Activated T-cell treated with anti-CD3 and anti-CD28 coated beads for 24 hours (primary cell): Measurements from ENCODE around the gene OBSCN.
"Not testable (repeated sequence)": the region's sequence is repeated elsewhere in the genome, so short reads cannot be mapped to it uniquely, and the experiment has no call there.

Experiments used
- DNase-seq: peaks from one replicate; pipeline ENCODE4 v3.0.0-alpha.2; 2020; ENCODE audit warnings: low read depth

Gene OBSCN

DNA sequence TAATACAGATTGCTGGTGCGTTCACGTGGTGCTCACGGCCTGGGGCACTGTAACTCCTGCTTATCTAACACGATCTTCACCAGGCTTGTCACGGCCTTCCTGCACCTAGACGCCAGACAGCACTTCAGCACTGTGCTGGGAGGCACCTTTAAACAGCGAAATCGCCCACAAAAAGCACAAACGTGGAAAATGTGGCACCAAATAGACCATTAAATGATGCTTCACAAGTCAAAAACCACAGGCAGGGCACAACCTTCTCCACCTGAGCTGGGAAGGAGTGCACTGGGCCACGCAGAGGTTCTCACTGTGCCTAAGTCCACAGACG, 22.2 kb upstream of the OBSCN start:
- DNase-seq = no peak

DNA sequence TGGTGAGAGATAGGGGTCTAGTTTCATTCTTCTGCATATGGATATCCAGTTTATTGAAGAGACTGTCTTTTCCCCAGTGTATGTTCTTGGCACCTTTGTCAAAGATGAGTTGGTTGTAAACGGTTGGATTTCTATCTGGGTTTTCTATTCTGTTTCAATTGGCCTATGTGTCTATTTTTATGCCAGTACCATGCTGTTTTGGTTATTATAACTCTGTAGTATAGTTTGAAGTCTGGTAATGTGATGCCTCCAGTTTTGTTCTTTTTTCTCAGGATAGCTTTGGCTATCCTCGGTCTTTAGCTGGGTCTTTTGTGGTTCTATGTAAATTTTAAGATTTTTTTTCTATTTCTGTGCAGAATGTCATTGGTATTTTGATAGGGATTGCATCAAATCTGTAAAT, 19.6 kb upstream of the OBSCN start:
- not testable (repeated sequence) for DNase-seq

DNA sequence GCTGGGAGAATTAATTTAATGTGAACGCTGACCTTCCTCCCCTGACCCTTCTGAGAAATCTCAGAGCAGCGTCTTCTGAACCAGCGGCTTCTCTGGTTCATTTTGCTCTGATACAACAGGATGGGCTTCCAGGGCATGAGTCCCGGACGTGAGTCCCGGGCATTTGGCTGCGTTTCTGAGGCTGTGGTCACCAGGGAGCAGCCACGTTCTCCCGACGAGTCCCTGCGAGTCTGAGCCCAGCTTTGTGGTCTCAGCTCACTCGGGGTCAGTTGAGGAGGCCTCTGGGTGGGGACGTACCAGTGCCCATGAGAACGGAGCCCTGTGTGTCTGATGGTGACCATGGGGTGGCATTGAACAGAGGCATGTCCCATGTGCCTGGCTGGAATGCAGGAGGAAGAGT, 17.7 kb upstream of the OBSCN start:
- no peak for DNase-seq

DNA sequence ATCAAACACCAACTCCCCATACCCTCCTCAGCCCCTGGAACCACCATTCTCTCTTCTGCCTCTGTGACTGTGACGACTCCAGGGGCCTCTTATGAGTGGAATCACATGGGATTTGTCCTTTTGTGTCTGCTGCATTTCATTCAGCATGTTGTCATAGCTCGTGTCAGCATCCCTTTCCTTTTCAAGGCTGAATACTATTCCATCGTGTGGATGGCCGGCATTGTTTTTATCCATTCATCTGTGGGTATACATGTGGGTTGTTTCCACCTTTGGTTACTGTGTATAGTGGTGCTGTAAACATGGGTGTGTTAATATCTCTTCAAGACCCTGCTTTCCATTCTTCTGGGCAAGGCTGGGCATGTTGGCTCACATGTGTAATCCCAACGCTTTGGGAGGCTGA, 17.1 kb upstream of the OBSCN start:
- no peak for DNase-seq

DNA sequence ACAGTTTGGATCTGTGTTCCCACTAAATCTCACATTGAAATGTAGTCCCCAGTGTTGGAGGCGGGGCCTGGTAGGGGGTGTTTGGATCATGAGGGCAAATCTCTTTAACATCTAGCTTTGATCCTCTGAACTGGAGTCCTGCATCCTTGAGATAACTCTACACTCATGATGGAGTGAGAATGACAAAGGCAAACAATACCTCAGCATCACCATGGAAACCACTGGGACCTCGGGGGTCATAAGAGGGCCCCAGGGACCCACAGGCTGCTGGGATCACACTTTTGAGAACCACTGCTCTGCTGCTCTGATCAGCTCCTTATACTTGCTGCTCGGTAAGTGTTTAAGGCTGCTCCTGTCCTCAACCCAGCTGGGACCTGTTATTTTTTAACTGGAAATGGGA, 13.4 kb upstream of the OBSCN start:
- no peak for DNase-seq

DNA sequence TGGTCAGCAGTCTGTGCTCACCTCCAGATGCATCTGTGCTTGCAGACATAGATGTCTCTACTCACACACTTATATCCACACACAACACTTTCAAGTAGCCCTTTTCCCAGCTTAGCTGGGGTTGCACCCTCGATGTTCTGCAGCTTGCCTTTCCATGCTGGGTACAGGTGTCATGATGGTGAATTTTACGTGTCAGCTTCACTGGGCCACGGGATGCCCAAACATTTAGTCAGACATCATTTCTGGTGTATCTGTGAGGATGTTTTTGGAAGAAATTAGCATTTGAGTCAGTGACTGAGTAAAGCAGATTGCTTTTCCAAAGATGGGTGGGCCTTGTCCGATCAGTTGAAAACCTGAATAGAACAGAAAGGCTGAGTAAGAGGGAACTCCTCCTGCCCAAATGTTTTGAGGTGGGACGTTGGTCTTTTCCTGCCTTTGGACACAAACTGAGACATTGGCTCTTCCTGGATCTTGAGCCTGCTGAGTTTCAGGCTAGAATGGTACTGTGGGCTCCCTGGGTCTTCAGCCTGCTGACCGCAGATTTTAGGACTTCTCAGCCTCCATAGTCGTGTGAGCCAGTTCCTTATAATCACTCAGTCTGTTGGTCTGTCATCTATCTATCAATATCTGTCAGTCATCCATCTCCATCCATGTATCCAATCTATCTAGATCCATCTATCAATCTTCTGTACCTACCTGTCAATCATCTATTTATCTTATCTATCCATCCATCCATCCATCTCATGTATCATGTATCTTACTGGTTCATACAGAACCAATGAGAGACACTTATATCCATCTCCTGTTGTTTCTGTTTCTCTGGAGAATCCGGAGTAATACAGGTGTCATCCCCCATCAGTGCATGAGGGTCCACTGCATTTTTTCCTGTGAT, 12.7 kb upstream of the OBSCN start:
- no peak for DNase-seq

DNA sequence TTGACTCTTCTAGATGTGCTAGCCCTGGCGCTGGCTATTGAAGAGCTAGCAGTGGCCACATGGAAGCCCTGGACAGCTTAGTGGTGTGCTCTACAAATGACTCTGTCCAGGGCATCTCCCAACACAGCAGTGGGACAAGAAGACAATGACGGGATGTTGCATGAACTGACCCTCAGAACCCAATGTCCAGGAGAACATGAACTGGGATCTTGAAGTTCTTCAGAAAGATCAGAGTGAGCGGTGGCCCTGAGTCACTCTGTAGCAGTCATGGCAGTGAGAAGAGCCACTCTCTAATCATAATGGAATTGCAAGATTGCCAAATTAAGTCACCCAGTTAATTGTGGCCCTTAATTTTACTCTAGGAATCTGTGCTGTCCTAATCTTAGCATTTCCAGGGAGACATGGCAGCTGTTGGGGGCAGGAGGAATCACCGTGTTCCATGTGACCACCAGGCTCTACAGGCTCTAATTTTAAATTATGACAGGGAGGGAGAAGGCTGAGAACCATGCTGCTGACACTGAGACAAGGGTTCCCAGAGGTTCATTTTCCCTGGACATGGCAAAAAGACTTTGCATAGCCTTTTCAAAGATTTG, 10.2 kb upstream of the OBSCN start:
- no peak for DNase-seq

DNA sequence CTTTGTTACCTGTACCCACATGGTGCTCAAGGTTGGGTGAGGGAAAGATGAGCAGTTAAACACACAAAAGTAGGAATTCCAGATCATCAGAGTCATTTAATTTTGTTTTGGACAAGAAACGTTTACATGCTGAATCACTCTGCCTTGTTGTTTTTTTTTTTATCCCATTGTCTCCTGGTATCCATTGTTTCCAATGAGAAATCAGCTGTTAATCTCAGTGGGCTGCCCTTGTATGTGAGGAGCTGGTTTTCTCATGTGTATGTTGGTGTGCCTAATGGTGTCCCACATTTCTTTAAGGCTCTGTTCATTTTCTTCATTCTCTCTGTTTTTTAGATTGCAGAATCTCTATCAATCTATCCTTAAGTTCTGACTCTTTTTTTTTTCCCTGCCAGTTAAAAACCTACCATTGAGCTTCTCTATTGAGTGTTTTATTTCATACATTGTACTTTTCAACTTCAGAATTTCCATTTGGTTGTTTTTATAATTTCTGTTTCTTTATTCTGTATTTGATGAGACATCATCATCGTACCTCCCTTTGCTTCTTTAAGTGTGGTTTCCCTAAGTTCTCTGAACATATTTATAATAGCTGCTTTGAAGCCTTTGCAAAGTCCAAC, 8.8 kb upstream of the OBSCN start:
- DNase-seq = no peak

DNA sequence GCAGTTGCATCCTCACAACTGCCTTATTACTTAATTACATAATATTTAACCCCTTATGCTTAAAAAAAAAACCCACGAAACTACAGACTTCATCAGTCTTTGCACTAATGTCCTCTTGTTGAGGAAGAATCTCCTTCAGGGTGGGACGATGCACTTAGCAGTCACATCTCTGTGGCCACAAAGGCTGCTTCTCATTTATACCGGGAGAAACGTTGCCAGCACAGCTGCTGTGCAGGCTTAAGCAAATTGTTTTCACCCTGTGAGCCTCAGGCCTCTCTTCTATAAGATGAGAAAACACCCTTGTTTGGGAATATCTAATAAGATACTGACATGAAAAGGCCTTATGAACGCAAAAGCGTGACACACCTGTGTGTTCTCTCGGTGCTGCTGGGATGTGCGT, 2.9 kb upstream of the OBSCN start:
- no peak for DNase-seq

DNA sequence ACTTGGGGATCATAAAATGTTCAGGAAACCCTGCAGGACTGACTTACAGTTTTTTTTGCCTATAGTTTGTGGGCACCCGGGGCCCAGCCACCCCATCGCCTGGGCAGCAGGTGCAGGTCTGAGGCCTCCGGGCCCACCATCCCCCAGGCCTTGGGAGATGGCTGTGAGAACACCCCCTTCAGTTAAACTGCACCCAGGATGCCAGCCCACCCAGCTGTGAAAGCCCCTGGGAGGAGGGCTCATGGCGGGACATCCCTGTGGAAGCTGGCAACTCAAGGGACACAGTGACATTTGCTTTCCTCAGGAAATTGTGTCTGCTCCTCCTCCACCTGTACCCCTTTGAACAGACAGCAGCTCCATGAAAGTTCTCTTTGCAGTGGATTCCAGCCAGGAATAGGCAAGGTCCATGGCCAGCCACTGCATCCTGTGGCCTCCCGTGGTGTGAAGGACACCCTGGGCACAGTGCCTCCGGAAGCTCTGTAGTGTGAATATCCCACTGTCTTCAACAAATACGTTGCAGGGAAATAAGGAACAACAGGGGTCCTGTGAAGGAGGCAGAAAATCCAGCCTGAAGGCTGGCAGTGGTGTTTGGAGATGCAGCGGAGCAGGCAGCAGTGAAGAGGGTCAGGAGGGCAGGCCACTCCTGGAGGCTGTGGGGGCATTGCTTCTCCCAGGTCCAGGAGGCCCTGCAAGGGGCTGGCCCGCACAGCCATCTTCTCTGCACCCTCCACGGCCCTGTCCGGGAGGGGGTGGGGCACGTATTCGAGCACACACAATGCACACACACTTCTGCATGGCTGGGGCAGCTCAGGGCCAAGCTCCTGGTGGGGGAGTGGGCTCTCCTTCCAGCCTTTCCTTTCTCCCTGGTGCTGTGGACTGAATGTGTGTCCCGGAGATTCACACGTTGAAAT, 2.1 kb upstream of the OBSCN start:
- DNase-seq = no peak

DNA sequence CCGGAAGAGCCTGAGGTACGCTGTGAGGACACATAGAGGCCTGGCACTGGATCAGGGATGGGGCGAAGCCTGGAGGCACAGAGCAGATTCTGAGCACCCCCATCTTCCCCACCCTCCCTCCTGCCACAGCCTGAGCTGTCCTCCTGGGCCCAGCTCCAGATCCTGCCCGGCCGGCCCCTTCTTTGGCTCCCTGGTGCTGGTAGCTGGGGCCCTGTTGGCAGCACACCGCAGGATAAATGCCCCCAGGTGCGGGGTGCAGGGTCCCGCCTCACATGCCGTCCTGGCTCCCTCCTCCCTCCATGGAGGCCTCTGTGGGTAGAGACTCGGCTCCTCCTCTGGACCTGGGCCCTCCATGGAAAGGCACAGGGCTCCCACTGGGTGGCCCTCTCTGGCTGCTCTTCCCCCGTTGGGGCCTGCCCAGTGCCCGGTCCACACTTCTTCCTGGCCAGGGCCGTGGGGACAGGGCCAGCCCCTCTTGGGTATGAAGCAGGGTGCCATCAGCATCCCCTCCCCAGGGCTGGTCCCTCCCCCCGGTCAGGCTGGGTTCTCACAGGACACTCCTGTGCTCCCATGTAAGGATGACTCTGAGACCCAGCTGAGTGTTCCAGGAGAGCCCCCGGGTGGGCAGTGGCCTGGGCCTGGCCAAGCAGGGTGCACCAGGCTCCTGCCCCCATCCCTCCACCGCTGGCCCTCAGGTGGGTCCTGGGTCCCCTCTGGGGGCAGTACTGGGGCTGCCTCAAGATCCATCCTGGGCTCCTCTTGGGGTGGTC, 1.1 kb upstream of the OBSCN start:
- DNase-seq = no peak

DNA sequence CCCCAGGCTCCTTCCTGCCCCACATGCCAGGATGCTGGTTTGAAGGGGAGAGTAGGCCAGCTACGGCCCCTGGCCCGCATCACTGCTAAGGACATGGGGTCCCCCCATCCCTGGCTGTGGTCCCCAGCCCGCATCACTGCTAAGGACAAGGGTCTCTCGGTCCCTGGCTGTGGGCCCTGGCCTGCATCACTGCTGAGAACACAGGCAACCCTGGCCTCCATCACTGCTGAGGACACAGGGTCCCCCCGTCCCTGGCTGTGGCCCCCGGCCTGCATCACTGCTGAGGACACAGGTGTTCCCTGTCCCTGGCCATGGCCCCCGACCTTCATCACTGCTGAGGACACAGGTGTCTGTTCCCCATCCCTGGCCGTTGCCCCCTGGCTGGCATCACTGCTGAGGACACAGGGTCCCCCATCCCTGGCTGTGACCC, 448 bp upstream of the OBSCN start:
- no peak for DNase-seq

DNA sequence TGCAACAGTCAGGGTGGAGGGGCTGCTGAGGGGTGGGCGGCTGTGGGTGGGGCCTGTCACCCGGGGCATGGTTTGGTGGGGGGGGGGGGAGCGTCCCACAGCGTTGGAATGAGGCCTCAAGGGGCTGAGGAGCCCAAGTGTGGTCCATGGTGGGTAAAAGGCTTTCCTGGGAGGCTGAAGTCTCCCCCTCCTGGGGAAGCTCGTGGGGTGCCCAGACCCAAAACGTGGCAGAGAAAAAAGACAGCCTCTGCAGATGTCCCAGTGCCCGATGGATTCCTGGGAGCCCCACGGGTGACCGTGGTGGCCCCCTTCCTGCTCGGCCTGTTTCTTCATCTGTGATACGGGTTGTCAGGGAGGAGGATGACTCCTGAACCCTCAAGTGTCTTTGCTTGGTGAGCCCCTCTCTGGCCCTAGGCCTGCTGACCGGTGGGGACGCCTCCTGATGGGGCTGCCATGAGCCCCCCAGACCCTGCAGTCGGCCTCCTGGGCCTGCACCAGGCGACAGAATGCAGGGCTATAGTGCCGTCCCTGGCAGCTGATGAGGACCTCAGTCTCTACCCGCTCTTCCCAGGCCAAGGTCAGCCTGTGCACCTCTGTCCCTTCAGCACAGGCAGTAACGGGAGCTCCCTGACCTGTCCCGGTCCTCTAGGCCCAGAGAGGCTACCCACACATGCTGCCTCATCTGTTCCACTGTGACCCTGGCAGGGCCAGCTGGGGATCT, 1.1 kb downstream of the OBSCN start:
- DNase-seq = no peak

DNA sequence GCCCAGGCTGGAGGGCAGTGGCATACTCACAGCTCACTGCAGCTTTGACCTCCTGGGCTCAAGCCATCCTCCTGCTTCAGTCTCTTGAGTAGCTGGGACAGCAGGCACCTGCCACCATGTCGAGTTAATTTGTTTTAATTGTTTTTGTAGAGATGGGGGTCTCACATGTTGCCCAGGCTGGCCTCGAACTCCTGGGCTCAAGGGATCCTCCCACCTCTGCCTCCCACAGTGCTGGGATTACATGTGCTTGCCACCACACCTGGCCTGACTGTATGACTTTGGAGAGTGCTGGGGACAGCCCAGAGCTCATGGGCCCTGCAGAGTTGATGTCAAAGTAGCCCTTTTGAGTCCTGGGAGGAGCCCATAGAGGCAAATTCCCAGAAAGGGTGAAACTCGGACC, 1.8 kb downstream of the OBSCN start:
- no peak for DNase-seq

DNA sequence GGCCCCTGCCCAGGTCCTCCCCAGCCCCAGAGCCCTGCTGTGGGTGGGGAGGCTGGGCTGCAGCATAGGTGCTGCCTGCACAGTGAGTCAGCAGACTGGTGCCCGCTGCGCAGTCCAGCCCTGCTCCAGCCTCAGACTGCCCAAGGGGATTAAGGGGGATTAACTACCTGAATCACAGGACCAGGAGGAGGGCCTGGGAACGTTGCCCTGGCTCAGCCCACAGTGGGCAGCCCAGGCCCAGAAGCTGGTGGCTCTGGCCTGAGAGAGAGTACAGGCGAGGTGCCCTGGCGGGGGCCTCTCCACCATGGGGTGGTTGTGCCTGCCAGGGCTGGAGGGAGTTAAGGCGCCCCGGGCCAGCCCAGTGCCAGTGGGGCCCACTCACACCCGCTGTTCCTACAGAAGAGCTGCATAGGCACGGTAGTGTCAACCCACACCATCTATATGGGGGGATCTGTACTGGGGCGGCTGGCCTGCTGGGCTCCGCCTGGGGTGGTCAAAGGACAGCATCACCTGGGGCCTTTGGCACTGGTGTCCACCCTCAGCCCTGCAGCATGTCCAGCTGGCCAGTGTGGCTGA, 2.3 kb downstream of the OBSCN start:
- DNase-seq = no peak

DNA sequence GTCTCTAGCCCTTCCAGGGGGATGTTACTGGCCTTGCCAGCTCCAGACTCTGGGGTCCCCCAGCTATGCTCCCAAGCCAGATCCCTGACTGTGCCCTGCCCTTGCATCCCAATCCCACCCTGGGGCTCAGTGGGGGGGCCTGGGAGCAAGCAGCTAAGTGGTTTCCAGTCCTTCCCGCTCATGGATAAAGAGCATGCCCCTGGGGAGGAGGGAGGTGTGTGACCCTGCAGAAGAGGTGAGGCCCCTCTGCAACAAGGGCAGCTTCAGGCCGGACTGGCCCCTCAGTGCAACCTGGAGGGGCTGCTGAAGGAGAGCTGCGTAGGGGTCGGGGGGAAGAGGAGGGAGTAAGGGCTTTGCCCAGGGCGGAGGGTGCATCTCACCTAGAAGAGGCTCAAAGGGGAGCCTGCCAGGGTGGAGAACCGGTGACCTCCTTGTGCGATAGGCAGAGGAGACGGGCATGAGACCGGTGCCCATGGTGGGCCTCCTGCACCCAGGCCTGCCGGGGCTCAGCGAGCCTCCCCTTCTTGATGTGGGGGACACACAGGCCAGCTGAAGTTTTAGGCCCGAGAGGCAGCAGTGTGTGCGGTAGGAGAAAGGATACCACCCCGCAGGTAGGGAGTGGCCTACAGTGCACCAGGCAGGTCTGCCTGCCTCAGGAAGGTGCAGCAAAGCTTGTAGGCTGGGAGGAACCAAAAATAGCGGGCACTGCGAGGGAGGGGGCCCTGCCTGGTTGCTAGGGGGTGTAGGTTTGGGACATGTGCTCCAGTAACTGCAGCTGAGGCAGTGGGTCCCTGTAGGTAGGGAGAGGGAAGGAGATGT, 3.1 kb downstream of the OBSCN start:
- no peak for DNase-seq

DNA sequence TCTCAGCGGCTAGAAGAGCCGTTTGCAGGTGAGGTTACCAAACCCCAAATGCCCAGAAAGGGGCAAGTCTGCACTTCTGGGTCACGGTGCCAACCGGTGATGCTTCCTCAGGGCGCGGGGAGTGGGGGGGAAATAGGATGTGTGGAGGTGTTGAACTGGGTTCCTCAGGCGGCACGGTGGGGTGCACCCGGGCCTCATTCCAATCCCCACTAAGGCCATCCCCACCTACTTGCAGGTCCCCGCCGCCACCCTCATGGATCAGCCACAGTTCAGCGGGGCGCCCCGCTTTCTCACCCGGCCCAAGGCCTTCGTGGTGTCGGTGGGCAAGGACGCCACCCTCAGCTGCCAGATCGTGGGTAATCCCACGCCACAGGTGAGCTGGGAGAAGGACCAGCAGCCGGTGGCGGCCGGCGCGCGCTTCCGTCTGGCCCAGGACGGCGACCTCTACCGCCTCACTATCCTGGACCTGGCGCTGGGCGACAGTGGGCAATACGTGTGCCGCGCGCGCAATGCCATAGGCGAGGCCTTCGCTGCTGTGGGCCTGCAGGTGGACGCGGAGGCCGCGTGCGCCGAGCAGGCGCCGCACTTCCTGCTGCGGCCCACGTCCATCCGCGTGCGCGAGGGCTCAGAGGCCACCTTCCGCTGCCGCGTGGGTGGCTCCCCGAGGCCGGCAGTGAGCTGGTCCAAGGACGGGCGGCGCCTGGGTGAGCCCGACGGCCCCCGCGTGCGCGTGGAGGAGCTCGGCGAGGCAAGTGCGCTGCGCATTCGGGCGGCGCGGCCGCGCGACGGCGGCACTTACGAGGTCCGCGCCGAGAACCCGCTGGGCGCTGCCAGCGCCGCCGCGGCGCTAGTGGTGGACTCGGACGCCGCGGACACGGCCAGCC, 3.9 kb downstream of the OBSCN start:
- DNase-seq = no peak

DNA sequence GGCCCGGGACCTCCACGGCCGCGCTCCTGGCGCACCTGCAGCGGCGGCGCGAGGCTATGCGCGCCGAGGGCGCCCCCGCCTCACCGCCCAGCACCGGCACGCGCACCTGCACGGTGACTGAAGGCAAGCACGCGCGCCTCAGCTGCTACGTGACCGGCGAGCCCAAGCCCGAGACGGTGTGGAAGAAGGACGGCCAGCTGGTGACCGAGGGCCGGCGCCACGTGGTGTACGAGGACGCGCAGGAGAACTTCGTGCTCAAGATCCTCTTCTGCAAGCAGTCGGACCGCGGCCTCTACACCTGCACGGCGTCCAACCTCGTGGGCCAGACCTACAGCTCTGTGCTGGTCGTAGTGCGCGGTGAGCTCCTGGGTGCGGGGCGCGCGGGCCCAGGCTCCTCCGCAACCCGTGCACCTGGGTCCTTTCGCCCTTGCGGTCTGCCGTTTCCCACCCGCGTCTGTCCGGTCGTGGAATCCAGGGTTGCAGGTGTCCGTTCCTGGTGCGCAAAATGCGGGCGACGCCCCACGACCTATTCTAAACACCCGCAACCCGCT, 4.6 kb downstream of the OBSCN start:
- DNase-seq = no peak
